Progenitor cell of endocrine pancreas (in vitro differentiated cells): Measurements from ENCODE around the gene DPP6. TPM values are rescaled to one million over a fixed set of nuclear protein-coding genes. Genes with fewer than 3 reads are reported as not detected.

ENCODE experiments used
- DNase-seq: peaks from one replicate; pipeline ENCODE4 v3.0.0; 2021; ENCODE audit warnings: low spot score; ENCODE audit not compliant: unreplicated experiment
- H3K27ac Mint-ChIP-seq: 2 replicates; pipeline ENCODE4 v1.8.0; 2021; ENCODE audit warnings: mild to moderate bottlenecking, moderate library complexity, mixed read lengths
- H3K27me3 Mint-ChIP-seq: 2 replicates; pipeline ENCODE4 v1.8.0; 2021; ENCODE audit warnings: mixed read lengths
- H3K36me3 Mint-ChIP-seq: 2 replicates; pipeline ENCODE4 v1.8.0; 2022; ENCODE audit warnings: mixed read lengths; ENCODE audit not compliant: insufficient read depth
- H3K4me1 Mint-ChIP-seq: 2 replicates; pipeline ENCODE4 v1.8.0; 2021; ENCODE audit warnings: low read depth, mixed read lengths
- H3K4me3 Mint-ChIP-seq: 2 replicates; pipeline ENCODE4 v1.8.0; 2021; ENCODE audit warnings: low read depth, mild to moderate bottlenecking, moderate library complexity, mixed read lengths
- H3K9me3 Mint-ChIP-seq: 2 replicates; pipeline ENCODE4 v1.8.0; 2021; ENCODE audit warnings: low read depth, mixed read lengths
- CTCF ChIP-seq: fragments of 200-600 bp; sonication (generic); IDR thresholded peaks from one replicate; pipeline ENCODE4 v1.5.0; 2021; ENCODE audit warnings: antibody characterized with exemption, mild to moderate bottlenecking; ENCODE audit not compliant: unreplicated experiment
- total RNA-seq: library from RNA; stranded (reverse); gene quantifications from 2 replicates; pipeline ENCODE4 v1.2.1, GENCODE V29; 2021

Gene DPP6
- total RNA-seq, 1 donor from 2014 or later: 13.4 TPM

GRCh38 chr7:154859747-154860620 lies 807.8 kb downstream of the DPP6 start:
- H3K4me1 Mint-ChIP-seq: peaks cover 4% of the 10 kb centered on the region
- no peak for TF ChIP-seq CTCF
- peaks cover 2% of the 10 kb centered on the region for H3K27me3 Mint-ChIP-seq
- no peak for DNase-seq
- no peak overlapping the region for H3K27ac Mint-ChIP-seq
- no peaks in the 10 kb centered on the region for H3K36me3 Mint-ChIP-seq
- no peak overlapping the region for H3K4me3 Mint-ChIP-seq
- H3K9me3 Mint-ChIP-seq: no peaks in the 10 kb centered on the region

DNA sequence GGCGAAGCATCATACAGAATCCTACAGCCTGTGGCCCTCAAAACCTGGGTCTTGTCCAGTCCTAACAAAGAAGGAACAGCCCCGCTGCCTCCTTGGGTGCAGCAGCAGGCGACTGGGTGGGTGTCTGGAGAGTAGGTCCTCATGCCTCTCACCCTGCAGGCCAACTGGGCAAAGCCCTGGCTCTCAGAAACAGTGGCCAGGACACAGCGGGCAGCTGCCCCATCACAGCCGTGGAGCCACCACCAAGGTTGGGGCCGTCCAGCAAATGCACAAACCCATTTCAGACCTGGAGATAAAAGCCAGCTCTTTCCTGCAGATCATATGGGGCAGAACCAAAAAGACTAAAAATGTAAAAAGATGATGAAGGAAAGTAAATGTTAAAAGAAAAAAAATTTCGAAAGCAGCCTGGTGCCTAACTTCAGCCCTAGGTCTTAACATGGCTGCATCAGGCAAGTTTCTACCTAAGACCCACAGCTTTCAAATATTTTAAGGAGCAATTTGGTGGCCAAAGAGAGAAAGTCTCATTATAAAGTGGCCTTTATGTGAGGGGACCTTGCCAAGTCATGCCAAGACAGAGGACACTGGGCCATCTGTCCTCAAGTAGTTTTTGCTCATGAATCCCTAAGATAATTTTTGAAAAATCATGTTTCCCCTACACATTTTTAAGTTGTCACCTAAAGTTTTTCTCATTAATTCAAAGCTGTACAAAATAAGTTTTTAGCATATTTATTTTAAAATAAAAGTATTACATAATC lies 808.6 kb downstream of the DPP6 start:
- Mint-ChIP-seq H3K4me3 (no peak overlapping the region), H3K4me1 (peaks cover 4% of the 10 kb centered on the region), H3K27ac (no peak overlapping the region), H3K36me3 (no peaks in the 10 kb centered on the region), H3K9me3 (no peaks in the 10 kb centered on the region), H3K27me3 (peaks cover 5% of the 10 kb centered on the region)
- no peak for TF ChIP-seq CTCF
- DNase-seq: no peak

DNA sequence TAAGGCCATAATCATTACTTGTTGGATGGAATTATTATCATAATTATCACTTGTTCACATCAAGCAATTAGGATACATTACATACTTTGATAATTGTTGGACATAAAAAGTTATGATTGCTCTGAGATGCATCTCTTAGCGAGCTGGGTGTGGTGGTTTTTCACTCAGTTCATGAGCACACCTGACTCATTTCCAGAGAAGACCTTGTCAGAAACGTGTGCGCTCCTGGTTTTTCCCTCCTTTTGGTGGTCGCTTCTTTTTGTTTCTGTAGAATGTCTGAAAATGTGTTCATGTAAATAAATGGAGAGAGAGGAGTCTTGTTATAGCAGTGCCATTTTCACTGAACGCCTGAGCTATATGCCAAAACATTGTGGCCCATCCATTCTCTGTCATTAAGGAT lies 809.4 kb downstream of the DPP6 start:
- H3K27ac Mint-ChIP-seq: no peak overlapping the region
- H3K4me1 Mint-ChIP-seq: peaks cover 2% of the 10 kb centered on the region
- H3K27me3 Mint-ChIP-seq: peaks cover 6% of the 10 kb centered on the region
- TF ChIP-seq CTCF: no peak
- no peak for DNase-seq
- no peak overlapping the region for H3K4me3 Mint-ChIP-seq
- H3K36me3 Mint-ChIP-seq: no peaks in the 10 kb centered on the region
- H3K9me3 Mint-ChIP-seq: no peaks in the 10 kb centered on the region

- Mint-ChIP-seq H3K4me1 (peaks cover 2% of the 10 kb centered on the region), H3K36me3 (no peaks in the 10 kb centered on the region), H3K4me3 (no peak overlapping the region), H3K9me3 (no peaks in the 10 kb centered on the region), H3K27me3 (peaks cover 13% of the 10 kb centered on the region), H3K27ac (no peak overlapping the region)
- no peak for DNase-seq
- TF ChIP-seq CTCF: no peak
These were observed 810.1 kb downstream of the DPP6 start for GRCh38 chr7:154862153-154862791.
